ENCODE measurements around the gene HOXC9.

HOXC9 gene

DNA sequence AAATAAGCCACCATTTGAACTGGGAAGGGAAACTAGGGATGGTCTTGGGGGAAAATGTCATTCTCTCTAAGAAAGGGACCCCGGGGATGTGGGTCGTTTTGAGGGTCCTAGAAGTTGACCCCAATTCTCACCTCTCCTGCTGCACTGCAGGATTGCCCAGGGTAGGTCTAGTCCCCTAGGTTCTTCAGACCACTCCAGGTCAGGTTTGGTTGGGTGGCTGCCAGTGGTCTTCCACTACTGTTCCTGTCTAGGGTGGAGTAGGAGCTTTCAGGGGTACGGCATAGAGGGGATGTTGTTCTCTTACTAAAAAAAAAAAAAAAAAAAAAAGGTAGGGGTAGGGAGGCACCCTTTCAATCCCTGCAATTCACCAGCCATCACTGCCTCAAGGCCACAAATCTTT is 16.1 kb downstream of the HOXC9 start:
- no peak for DNase-seq

- no peak for DNase-seq
Observed at GRCh38 chr12:54016478-54016964, 16.6 kb downstream of the HOXC9 start.

DNA sequence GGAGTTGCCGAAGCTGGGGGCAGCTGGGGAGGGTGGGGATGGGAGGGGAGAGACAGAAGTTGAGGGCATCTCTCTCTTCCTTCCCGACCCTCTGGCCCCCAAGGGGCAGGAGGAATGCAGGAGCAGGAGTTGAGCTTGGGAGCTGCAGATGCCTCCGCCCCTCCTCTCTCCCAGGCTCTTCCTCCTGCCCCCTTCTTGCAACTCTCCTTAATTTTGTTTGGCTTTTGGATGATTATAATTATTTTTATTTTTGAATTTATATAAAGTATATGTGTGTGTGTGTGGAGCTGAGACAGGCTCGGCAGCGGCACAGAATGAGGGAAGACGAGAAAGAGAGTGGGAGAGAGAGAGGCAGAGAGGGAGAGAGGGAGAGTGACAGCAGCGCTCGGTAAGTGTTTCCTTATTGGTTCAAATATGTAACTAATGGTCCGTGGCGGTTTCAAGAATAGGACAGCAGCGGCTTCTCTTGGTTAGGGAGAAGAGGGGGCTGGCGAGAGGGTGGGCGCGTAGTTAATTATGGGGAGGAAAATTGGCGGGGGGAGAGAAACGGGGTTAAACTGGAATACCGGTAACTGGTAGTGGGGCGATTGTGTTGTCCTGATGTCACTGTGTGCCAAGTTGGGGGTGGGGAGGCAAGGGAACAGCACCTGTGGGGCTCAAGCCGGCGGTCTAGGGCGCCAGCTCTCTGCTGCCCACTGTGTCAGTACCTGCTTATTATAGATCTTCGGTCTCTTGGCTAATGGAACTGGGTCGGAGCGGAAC is 17.2 kb downstream of the HOXC9 start:
- no peak for DNase-seq

DNA sequence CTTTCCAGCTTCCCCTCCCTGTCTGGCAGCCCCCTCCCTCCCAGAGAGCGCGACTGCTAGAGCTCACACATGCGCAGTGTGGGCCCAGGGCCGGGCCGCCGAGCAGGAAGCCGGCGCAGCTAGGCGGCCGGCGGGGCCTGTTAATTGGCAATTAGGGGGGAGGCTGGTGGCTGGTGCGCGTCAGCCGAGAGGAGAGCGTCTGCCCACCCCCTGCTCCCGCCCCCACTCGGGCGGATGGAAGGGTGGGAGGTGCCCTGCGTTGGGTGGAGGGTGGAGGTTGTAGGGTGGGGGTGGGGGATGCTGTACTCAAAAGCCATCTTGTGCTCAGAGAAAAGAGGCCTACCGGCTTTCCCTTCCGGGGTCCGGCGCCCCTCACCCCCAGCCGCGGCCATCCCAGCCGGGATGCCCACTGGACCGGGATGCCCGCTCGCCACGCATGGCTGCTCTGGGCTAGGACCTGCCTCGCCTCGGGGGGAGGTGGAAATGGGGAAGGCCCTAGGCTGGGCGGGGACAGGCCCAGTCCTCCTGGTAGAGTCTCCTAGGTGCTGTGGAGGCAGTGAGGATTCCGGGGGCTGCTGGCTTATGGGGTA is 18.0 kb downstream of the HOXC9 start:
- peak; percentile 83 to 85 for DNase-seq

DNA sequence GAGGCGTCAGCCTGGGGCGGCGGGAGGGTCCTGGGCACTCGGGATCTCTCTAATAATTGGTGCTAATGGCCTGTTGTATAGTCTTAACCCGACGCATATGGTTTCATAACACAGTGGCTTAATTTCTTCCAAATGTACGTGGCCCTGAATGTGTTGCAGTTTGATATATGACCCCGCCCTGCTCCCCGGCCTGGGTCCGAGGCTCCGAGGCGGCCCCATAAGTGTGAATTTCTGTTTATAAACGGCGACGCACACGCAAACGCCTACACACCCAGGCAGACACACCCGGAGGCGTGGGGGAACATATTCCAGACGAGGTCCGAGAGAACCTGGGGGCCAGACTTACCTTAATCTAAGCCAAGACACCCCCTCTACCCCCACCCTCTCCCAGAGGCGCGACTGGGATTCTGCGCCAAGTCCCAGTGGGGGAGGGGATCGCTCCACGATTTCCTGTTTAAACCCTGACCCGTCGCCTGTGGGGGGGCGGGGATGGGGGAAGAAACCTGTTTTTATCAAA is 18.6 kb downstream of the HOXC9 start:
- no peak for DNase-seq

GRCh38 chr12:54019091-54019811 is 19.3 kb downstream of the HOXC9 start:
- DNase-seq = no peak

DNA sequence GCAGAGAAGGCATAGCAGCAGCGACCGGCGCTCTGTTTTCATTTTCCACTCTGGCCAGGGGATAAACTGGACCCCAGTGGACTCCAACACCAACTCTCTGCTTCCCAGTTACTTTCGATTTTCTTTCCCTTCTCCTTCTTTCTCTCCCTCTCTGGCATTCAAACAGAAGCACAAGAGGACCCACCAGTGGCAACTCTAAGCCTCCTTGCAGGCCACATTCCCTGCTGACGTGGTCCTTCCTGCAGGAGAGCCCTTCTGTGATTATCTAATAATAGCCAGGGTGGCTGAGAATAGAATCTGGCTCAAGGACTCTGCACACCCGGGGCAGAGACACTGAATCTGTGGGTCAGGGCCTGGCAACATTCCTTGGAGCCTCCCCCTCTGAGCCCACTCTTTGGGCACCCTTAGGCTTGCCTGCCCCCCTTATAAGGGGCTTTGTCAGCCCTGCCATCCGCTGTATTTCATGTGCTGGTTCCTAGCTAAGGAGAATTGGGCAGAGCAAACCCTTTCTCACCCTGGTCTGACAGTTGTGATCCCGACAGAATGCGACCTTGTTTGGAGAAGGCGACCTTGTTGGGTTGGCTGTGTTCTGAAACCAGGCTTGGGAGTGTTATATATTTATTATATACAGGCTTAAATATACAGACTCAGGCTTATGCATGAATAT is 20.1 kb downstream of the HOXC9 start:
- no peak for DNase-seq

DNA sequence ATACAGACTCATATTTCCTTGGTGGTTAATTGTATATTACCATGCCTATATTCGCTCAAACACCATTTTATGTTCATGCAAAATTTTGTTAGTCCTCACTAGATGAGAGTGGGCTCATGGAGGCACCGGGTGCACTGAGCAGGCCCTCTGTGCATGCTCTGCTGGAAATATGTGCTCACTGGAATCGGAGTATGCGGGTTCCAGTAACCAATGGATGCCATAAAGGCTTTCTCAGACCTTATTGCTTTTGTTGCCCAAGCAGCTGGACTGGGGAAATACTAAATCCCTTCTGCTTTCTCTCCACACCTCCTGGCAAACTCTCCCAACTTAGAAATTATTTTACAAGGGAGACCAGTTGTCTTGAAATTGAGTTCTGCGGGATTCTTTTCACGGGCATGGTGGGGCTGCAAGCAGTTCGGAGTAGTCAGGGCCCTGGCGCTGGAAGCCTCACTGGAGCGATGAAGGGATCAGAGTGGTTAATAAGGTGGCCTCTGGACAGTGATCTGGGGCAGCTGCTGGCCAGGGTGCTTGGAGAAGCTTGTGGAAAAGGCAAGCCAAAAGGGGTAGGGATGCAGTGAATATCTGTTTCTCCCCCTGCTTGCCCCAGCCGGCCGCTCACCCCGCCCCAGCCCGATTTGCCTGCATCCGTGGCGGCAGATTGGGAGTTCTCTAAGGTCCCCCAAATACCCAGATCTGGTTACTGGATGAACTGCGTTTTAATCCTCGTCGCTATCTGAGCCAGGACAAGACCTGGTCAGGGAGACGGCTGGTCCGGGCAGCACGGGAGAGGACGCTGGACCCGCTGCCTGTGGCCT is 20.8 kb downstream of the HOXC9 start:
- DNase-seq = no peak

DNA sequence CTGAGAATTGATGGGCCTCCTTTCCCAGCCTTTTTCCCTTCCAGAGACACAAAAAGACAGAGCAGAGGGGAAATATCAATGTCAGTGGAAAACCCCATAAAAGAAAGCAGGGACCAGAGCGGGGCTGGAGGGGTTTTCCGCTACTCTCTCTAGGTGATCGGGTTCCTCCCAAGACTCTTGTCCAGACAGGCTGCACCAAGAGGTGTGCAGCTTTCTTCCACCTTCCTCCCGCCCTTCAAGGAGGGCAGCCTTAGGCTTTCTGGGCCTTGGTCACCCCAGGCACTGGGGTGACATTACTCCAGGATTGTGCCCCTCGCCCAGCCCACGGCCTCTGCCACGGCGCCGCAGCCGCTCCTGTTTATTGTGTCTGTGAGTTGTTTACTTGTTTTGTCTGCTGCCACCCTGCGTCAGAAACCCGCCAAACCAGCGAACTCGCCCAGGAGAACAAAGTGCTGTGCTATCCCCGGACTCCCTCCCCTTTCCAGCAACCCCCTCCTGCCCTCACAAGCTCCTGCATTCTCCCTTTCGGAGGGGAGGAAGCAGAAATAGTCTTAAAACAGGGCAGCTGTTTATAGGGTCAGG is 21.6 kb downstream of the HOXC9 start:
- DNase-seq = no peak

DNA sequence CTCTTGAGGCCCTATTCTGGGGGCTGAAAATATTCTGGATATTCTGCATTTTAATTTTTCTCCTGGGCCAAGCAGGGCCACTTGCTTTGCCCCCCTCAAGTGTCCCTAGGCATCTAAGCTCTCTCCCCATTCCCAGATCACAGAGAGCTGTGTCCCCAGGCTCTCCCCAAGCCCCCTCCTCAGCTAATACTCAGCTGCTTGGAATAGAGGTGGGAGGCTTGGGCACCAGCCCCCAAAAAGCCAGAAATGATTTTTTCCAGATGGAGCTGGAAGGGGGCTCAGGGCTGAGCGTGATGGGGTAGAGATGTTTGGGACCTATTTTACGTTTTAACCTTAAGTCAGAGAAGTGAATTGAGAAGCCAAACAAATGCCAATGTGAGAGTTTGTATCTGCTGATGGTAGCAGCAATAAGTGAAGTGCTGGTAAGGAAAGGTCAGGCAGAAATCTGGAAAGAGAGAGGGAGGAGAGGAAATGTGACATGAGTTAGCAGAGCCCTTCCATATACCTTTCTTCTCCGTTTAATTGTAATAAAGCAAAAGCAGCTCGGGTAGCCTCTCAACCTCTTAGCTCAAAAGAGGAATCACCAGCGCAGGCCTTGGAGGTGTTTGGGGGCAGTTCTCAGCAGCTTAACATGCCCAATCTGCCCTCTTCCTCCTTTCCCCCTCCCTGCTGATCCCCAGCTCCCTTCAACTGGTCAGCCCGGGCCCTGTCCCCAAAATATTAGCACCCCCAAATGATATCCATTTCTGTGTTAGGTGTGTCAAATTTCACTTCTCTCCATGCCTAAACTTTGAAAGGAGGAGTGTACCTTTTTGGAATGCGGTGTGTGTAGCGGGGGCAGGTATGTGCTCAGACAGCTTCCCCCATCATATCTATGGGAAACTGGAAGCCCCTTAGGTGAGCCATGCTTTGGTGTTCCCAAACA is 23.3 kb downstream of the HOXC9 start:
- no peak for DNase-seq

- no peak for DNase-seq
Observed at GRCh38 chr12:54024127-54024526, 24.2 kb downstream of the HOXC9 start.

DNA sequence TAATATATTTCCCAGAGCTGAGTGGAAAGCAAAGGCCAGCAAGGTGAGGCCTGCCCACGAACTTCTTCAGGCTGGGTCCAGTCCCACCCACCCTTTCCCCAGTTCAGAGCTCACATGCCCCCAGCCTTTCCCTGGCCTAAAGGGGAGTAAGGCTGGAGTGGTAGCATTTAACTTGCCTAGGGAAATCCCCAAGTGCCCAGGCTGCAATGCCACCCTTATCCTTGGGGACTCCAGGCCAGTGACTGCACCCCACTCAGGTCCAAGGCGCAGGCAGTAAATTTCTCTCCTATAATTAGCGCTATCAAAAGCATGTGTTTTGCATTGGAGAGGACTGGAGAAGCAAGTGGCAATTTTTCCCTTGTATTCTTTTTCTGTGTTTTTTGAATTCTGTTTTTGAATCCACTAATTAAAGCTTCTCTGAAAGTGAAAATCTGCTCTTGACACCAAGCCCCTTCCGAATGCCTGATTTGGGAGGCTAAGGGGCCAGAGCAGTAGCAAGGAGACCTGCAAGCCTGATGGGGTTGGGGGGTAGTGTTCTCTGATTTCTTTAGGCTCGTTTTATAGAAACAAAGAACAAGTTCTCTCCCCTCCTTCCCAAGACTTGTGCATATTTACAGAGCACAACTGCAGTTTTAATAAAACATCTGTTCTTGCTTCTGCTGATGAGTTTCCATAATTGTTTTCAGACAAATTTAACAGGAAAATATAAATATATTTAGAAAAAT is 24.8 kb downstream of the HOXC9 start:
- DNase-seq = no peak

DNA sequence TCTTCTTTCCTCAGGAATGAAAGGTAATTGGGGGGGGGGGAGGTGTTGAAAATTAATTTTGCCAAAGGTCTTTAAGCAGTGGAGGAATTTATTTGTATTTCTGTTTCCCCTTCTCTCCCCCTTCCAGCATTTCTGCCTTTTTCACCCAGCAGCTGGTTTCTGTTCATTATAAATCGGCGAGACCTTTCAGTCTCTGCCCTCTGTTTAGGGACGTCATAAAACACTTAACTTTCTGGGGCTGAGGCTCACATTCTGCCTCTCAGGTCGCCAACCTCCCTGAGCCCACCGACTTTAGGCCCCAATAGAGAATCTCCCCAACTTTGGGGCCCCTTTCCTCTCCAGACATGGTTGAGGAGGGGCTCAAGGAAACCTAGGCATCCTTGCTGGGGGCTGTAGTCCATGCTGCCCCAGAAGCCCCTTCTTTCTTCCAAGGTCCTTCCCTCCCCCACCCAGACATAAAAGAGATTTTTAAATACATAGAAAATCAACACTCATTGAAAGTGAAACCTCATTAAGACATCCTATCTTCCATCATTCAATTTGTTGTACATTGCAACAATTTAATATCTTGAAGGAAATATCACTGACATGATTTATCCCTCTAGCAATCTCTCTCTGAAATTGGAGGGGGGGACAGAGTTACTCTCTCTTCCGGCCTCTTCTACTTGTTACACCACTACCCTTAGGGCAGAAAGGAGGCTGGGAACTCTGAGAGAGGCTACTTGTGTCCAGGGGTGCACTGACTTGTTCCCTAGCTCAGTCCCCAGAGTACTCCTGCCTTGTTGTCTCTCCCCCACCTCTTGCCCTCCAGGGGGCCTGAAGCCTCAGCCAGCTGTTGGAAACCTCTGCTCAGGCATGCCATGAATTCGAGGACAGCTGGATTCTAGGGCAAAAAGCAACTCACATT is 25.8 kb downstream of the HOXC9 start:
- no peak for DNase-seq

DNA sequence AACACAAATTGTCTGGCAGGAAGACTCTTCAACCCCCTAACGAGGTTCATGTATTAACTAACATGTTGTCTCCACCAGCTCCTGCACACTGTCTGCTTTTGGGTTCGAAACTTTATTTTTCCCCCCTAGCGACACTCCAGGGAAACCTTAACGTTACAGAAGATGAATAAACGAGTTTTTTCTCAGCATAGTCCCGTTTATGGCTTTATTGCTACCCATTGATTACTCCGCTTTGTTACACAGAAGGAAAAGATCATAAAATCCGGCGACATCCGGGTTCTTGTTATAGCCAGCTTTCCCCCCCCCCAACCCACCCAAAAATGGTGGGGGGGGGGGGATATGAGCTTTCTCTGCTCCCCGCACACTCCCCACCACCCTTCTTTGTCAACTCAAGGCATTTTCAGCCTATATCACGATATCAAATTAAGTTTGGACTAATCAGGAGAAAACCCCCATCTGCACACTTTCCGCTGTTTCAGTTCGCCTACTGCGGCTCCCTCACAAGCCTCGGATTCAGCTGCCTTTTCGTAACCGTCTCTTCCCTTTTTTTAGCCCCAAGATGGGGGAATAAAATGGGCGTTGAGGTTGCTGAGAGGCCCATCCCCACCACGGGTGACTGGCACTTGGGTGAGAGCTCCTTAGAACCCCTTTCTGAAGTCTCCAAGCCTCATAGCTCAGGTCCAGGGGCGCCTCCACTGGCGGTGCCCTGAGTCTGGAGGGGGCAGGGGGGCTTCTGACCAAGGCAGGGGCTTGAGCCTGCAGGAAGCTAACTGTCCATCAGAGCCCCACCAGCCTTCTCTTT is 26.9 kb downstream of the HOXC9 start:
- no peak for DNase-seq

GRCh38 chr12:54027442-54027786 is 27.5 kb downstream of the HOXC9 start:
- DNase-seq = no peak

DNA sequence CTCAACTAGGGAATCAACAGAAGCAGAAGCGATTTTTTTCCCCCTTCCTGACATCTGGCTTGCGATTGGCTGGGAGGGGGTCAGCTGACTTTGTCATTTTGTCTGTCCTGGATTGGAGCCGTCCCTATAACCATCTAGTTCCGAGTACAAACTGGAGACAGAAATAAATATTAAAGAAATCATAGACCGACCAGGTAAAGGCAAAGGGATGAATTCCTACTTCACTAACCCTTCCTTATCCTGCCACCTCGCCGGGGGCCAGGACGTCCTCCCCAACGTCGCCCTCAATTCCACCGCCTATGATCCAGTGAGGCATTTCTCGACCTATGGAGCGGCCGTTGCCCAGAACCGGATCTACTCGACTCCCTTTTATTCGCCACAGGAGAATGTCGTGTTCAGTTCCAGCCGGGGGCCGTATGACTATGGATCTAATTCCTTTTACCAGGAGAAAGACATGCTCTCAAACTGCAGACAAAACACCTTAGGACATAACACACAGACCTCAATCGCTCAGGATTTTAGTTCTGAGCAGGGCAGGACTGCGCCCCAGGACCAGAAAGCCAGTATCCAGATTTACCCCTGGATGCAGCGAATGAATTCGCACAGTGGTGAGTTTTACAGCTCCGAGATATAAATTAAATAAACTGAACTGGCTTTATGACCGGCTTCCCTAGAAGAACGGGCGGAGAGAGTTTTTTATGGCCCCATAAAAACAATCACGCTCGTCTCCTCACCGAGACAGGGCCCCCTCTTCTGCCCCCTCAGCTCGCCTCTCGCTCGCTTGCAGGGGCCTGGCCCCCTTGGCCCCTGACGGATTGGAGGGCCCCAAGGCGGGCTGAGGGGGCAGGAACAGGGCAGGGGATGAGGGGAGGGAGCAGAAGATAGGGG is 28.6 kb downstream of the HOXC9 start, which contains the start of gene HOXC6:
Gene HOXC6, plus strand, starts transcription at position 127 of the 888 bp plus-strand sequence. Its CDS starts 82 bp downstream, at position 209.
- no peak for DNase-seq
